ENCODE results near the gene ACP4. TPM values are rescaled to one million over a fixed set of nuclear protein-coding genes. Genes with fewer than 3 reads are reported as not detected.

Gene ACP4
- polyA plus RNA-seq, 3 donors: not detected

- H3K4me1 Mint-ChIP-seq: no peaks in the 10 kb centered on the region
- no peaks in the 10 kb centered on the region for H3K4me1 ChIP-seq (ENCODE audit: control insufficient read depth in 1 of 2, insufficient read depth in 2 of 2, low read length in 2 of 2)
- H3K4me3 ChIP-seq (replicated peaks in 1 of 3; ENCODE audit: low read depth in 2 of 3, low read length in 3 of 3): no peak overlapping the region
- intact Hi-C loops (cut with micrococcal nuclease): no loop called here
- peaks cover 0 to 7% (median 2%) of the 10 kb centered on the region in 7 donors for H3K9me3 Mint-ChIP-seq
- no peak for DNase-seq
- H3K9me3 ChIP-seq (replicated peaks in 1 of 2; ENCODE audit: control insufficient read depth in 1 of 2, insufficient read depth in 1 of 2, low read length in 2 of 2): no peaks in the 10 kb centered on the region
- peaks cover 22 to 43% (median 29%) of the 10 kb centered on the region in 3 donors for H3K27me3 Mint-ChIP-seq (ENCODE audit: low read depth in 3 of 3)
- no peak overlapping the region for H3K27ac Mint-ChIP-seq
- no peaks in the 10 kb centered on the region for H3K36me3 ChIP-seq (replicated peaks in 1 of 2; ENCODE audit: control insufficient read depth in 1 of 2, insufficient read depth in 2 of 2, low read length in 2 of 2)
- H3K27ac ChIP-seq (ENCODE audit: low read depth in 1 of 2, low read length in 2 of 2): no peak overlapping the region
- H3K4me2 ChIP-seq (replicated peaks; ENCODE audit: extremely low read depth, low read length, poor library complexity, severe bottlenecking): no peak overlapping the region
- H3K27me3 ChIP-seq (ENCODE audit: control insufficient read depth in 2 of 2, insufficient read depth in 2 of 2, low read length in 2 of 2): peaks cover 2 to 10% of the 10 kb centered on the region in 2 donors
- 72% methylated on average over 3 of the region's 5 CpGs for WGBS (ENCODE audit: insufficient coverage)
- H3K4me3 Mint-ChIP-seq: no peak overlapping the region
- no peaks in the 10 kb centered on the region for H4K20me1 ChIP-seq (ENCODE audit: insufficient read depth, low read length)
- no peaks in the 10 kb centered on the region for H3K36me3 Mint-ChIP-seq
- no peak for TF ChIP-seq CTCF (IDR thresholded peaks at IDR 0.05)
- H3K79me2 ChIP-seq (ENCODE audit: insufficient read depth, low read length): no peaks in the 10 kb centered on the region
- H3K9ac ChIP-seq (ENCODE audit: insufficient read depth, low read length, poor library complexity, severe bottlenecking): no peak overlapping the region
- no peak overlapping the region for H2AFZ ChIP-seq (ENCODE audit: insufficient read depth, low read depth, low read length, poor library complexity, severe bottlenecking)
Observed at GRCh38 chr19:50829801-50830200, 39.6 kb downstream of the ACP4 start.

- H3K27me3 Mint-ChIP-seq (ENCODE audit: low read depth in 3 of 3): peaks cover 28 to 48% (median 34%) of the 10 kb centered on the region in 3 donors
- H3K79me2 ChIP-seq (ENCODE audit: insufficient read depth, low read length): no peaks in the 10 kb centered on the region
- H3K4me3 ChIP-seq (replicated peaks in 1 of 3; ENCODE audit: low read depth in 2 of 3, low read length in 3 of 3): no peak overlapping the region
- no peak overlapping the region for H3K4me2 ChIP-seq (replicated peaks; ENCODE audit: extremely low read depth, low read length, poor library complexity, severe bottlenecking)
- no peak overlapping the region for H3K4me3 Mint-ChIP-seq
- H3K27ac Mint-ChIP-seq: no peak overlapping the region
- TF ChIP-seq CTCF (IDR thresholded peaks at IDR 0.05): no peak
- peaks cover 0 to 7% (median 2%) of the 10 kb centered on the region in 7 donors for H3K9me3 Mint-ChIP-seq
- peaks cover 2% of the 10 kb centered on the region in 2 donors for H3K4me1 ChIP-seq (ENCODE audit: control insufficient read depth in 1 of 2, insufficient read depth in 2 of 2, low read length in 2 of 2)
- no peaks in the 10 kb centered on the region for H3K36me3 Mint-ChIP-seq
- H2AFZ ChIP-seq (ENCODE audit: insufficient read depth, low read depth, low read length, poor library complexity, severe bottlenecking): no peak overlapping the region
- no peaks in the 10 kb centered on the region for H3K36me3 ChIP-seq (replicated peaks in 1 of 2; ENCODE audit: control insufficient read depth in 1 of 2, insufficient read depth in 2 of 2, low read length in 2 of 2)
- no peak overlapping the region for H3K27ac ChIP-seq (ENCODE audit: low read depth in 1 of 2, low read length in 2 of 2)
- WGBS (ENCODE audit: insufficient coverage): 63% methylated on average over 10 of the region's 17 CpGs
- no peak overlapping the region for H3K9ac ChIP-seq (ENCODE audit: insufficient read depth, low read length, poor library complexity, severe bottlenecking)
- peaks cover 3% of the 10 kb centered on the region for H3K4me1 Mint-ChIP-seq
- no peak for DNase-seq
- intact Hi-C loops (cut with micrococcal nuclease): no loop called here
- no peaks in the 10 kb centered on the region for H3K9me3 ChIP-seq (replicated peaks in 1 of 2; ENCODE audit: control insufficient read depth in 1 of 2, insufficient read depth in 1 of 2, low read length in 2 of 2)
- peaks cover 9 to 16% of the 10 kb centered on the region in 2 donors for H3K27me3 ChIP-seq (ENCODE audit: control insufficient read depth in 2 of 2, insufficient read depth in 2 of 2, low read length in 2 of 2)
- H4K20me1 ChIP-seq (ENCODE audit: insufficient read depth, low read length): no peaks in the 10 kb centered on the region
Observed at GRCh38 chr19:50830266-50831025, 40.2 kb downstream of the ACP4 start.

Data from CD14-positive monocyte (primary cell).